Spleen (tissue), 7 donors: Measurements from ENCODE around the gene PFKP.

Experiments
- CTCF ChIP-seq, 11 experiments: fragments of 200-600 bp in 7 of 11; fragments of 450-650 bp in 4 of 11; sonication (generic) in 4 of 11; IDR thresholded peaks in 8 of 11; conservative IDR thresholded peaks in 3 of 11; 1 replicate in 7 of 11; 2 replicates in 4 of 11; pipeline versions ENCODE4 v1.4.0 to v1.8.0; 2016 to 2021; ENCODE audit warnings: antibody characterized with exemption in 11 of 11, inconsistent platforms in 4 of 11, mild to moderate bottlenecking in 1 of 11
- POLR2A ChIP-seq, 3 donors: fragments of 450-650 bp; IDR thresholded peaks; one replicate each; pipeline ENCODE4 v1.5.1; 2017; ENCODE audit warnings: antibody characterized with exemption in 3 of 3, mild to moderate bottlenecking in 1 of 3
- donor health status: DM: no; HTN: no; CAD: no; lungs with moderate emphysema.
- donor health status: DM: no; HTN: no; CAD: no.
- donor health status: DM: no; HTN: no; CAD: no.

DNA sequence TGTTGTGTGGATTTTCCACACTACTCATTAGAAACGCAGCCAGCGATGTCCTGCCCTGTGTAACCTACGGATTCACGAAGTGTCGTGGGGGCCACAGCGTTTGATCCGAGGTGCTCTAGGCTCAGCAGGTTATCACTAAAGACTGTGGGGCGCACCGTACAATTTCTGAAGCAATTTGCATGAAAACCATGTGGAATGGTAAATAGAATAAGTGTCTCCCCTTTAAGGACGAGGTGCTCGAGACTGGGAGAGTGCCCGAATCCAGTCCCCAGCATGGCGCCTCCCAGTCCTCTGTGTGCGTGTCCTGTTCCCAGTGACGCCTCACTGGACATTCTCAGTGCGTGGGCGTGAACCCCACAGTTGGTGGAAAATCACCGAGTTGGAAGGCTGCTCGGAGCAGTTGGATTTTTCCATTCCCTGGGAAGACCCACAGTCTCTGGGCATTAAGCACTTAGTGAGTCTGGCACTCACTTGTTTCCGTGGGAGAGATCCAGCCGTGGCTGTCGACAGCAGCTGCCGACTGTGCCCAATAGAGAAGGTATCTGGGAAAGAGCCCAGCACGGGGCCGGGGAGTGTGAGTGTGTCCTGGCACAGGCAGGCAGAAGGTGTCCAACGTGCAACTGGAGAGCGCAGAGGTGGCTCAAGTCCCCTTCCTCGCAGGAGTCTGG lies 37.0 kb downstream of the PFKP start:
- TF ChIP-seq CTCF (IDR thresholded peaks at IDR 0.05 in 8 of 11, conservative IDR thresholded peaks at IDR 0.05 in 3 of 11) (no peak), POLR2A (IDR thresholded peaks at IDR 0.05) (no peak)
